Esophagus squamous epithelium (tissue), 4 donors: ENCODE measurements around the gene GALNT2.

Experiments
- POLR2A ChIP-seq, 4 donors: fragments of 450-650 bp; IDR thresholded peaks; one replicate each; pipeline ENCODE4 v1.6.1; 2017; ENCODE audit warnings: antibody characterized with exemption in 4 of 4, mild to moderate bottlenecking in 4 of 4, moderate library complexity in 3 of 4
- TF ChIP-seq, protein P1 (sequence below), 6 experiments: fragments of 450-650 bp in 4 of 6; fragments of 200-600 bp in 2 of 6; sonication (generic) in 2 of 6; IDR thresholded peaks; one replicate each; pipeline ENCODE4 v1.5.1; 2016 to 2019; ENCODE audit warnings: antibody characterized with exemption in 6 of 6, mild to moderate bottlenecking in 4 of 6, moderate library complexity in 4 of 6

DNA sequence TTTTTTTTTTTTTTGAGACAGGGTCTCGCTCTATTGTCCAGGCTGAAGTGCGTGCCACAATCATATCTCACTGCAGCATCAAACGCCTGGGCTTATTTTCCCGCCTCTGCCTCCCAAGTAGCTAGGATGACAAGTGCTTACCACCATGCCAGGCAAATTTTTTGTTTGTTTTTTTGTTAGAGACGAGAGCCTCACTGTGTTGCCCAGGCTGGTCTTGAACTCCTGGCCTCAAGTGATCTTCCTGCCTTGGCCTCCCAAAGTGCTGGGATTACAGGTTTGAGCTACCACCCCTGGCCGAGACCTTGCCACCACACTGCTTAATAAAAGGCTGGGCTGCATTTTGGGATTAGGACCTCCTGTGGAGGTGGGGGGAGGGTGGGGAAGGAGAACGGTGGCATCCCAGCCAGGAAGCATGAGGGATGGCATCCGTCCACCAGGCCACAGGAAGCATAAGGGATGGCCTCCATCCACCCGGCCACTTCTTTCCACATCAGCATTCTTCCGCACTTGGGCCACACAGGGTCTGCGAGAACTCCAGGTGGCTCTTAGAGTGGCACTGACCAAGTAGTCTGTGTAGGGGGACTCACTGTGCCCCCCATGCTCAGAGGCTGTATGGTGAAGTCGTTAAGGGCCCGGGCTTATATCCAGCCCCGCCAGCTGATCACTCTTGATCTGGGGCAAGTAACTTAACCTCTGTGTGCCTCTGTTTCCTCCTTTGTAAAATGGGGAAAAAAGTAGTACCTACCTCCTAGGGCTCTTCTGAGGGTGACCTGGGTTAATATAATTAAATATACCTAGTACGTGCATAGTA lies 75.0 kb downstream of the GALNT2 start:
- TF ChIP-seq, protein P1, sequence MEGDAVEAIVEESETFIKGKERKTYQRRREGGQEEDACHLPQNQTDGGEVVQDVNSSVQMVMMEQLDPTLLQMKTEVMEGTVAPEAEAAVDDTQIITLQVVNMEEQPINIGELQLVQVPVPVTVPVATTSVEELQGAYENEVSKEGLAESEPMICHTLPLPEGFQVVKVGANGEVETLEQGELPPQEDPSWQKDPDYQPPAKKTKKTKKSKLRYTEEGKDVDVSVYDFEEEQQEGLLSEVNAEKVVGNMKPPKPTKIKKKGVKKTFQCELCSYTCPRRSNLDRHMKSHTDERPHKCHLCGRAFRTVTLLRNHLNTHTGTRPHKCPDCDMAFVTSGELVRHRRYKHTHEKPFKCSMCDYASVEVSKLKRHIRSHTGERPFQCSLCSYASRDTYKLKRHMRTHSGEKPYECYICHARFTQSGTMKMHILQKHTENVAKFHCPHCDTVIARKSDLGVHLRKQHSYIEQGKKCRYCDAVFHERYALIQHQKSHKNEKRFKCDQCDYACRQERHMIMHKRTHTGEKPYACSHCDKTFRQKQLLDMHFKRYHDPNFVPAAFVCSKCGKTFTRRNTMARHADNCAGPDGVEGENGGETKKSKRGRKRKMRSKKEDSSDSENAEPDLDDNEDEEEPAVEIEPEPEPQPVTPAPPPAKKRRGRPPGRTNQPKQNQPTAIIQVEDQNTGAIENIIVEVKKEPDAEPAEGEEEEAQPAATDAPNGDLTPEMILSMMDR (IDR thresholded peaks at IDR 0.05) = no peak
- no peak for TF ChIP-seq POLR2A (IDR thresholded peaks at IDR 0.05)
